OCI-LY3 (cell line): ENCODE data around the gene STK32B.

Experiments used
- H2AFZ ChIP-seq: fragments of 200-600, 300-600 bp; shearing (Covaris generic); 2 replicates; pipeline ENCODE4 v1.6.0; 2014; ENCODE audit warnings: antibody characterized with exemption, low read depth, low read length
- H3K27ac ChIP-seq: fragments of 200-600, 300-600 bp; sonication (generic); 2 replicates; pipeline ENCODE4 v1.5.1; 2014; ENCODE audit warnings: mild to moderate bottlenecking, low read length, moderate library complexity, mixed read lengths
- H3K27me3 ChIP-seq: fragments of 200-600, 300-600 bp; sonication (generic); 2 replicates; pipeline ENCODE4 v1.6.1; 2014; ENCODE audit warnings: low read depth, low read length, mixed read lengths
- H3K36me3 ChIP-seq: fragments of 200-600, 300-600 bp; sonication (generic); replicated peaks from 2 replicates; pipeline ENCODE3; 2014; ENCODE audit warnings: low read depth, low read length, mixed read lengths
- H3K4me1 ChIP-seq: fragments of 300-600, 200-600 bp; sonication (generic); 2 replicates; pipeline ENCODE4 v1.6.1; 2014; ENCODE audit warnings: low read length, mixed read lengths
- H3K4me2 ChIP-seq: fragments of 200-600, 300-600 bp; sonication (generic); 2 replicates; pipeline ENCODE4 v1.6.1; 2014; ENCODE audit warnings: low read length, mixed read lengths
- H3K4me3 ChIP-seq: fragments of 300-600, 200-600 bp; sonication (generic); 2 replicates; pipeline ENCODE4 v1.5.1; 2014; ENCODE audit warnings: antibody characterized with exemption, mild to moderate bottlenecking, low read length, moderate library complexity
- H3K79me2 ChIP-seq: fragments of 300-600, 200-600 bp; shearing (Covaris generic); 2 replicates; pipeline ENCODE4 v1.6.1; 2014; ENCODE audit warnings: mild to moderate bottlenecking, low read length, mixed read lengths
- H3K9ac ChIP-seq: fragments of 300-600, 200-600 bp; shearing (Covaris generic); 2 replicates; pipeline ENCODE4 v1.6.0; 2014; ENCODE audit warnings: mild to moderate bottlenecking, low read length, moderate library complexity
- H3K9me3 ChIP-seq: fragments of 200-600, 300-600 bp; shearing (Covaris generic); 2 replicates; pipeline ENCODE4 v1.6.1; 2014; ENCODE audit warnings: low read length, mixed read lengths; ENCODE audit not compliant: insufficient read depth
- H4K20me1 ChIP-seq: fragments of 200-600, 300-600 bp; sonication (generic); 2 replicates; pipeline ENCODE4 v1.6.1; 2016; ENCODE audit warnings: low read length, mixed read lengths; ENCODE audit not compliant: insufficient read depth
- EZH2phosphoT487 ChIP-seq: fragments of 200-600 bp; shearing (Covaris generic); IDR thresholded peaks from 2 replicates; pipeline ENCODE4 v1.6.1; 2018; ENCODE audit warnings: antibody characterized with exemption, mixed run types, low read depth
- TF ChIP-seq, protein P1 (sequence below): fragments of 200-600, 300-600 bp; sonication (generic); IDR thresholded peaks from 2 replicates; pipeline ENCODE4 v1.5.1; 2014; ENCODE audit warnings: antibody characterized with exemption, low read length, low read depth

Gene STK32B

DNA sequence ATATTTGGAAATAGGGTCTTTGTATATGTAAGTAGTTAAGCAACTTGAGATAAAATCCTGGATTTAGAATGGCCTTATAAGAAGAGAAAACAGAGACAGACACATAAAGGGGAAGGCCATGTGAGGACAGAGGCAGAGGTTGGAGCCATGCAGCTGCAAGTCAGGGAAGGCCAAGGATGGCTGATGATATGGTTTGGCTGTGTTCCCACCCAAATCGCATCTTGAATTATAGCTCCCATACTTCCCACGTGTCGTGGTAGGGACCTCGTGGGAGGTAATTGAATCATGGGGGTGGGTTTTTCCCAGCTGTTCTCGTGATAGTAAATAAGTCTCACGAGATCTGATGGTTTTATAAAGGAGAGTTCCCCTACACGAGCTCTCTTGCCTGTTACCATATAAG is 76.3 kb downstream of the STK32B start:
- H3K27me3 ChIP-seq: no peaks in the 10 kb centered on the region
- H3K79me2 ChIP-seq: no peaks in the 10 kb centered on the region
- no peaks in the 10 kb centered on the region for H4K20me1 ChIP-seq
- H3K27ac ChIP-seq: no peak overlapping the region
- no peaks in the 10 kb centered on the region for H3K9me3 ChIP-seq
- H3K4me1 ChIP-seq: no peaks in the 10 kb centered on the region
- H2AFZ ChIP-seq: no peak overlapping the region
- TF ChIP-seq EZH2phosphoT487: no peak
- TF ChIP-seq, protein P1, sequence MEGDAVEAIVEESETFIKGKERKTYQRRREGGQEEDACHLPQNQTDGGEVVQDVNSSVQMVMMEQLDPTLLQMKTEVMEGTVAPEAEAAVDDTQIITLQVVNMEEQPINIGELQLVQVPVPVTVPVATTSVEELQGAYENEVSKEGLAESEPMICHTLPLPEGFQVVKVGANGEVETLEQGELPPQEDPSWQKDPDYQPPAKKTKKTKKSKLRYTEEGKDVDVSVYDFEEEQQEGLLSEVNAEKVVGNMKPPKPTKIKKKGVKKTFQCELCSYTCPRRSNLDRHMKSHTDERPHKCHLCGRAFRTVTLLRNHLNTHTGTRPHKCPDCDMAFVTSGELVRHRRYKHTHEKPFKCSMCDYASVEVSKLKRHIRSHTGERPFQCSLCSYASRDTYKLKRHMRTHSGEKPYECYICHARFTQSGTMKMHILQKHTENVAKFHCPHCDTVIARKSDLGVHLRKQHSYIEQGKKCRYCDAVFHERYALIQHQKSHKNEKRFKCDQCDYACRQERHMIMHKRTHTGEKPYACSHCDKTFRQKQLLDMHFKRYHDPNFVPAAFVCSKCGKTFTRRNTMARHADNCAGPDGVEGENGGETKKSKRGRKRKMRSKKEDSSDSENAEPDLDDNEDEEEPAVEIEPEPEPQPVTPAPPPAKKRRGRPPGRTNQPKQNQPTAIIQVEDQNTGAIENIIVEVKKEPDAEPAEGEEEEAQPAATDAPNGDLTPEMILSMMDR: no peak
- no peak overlapping the region for H3K9ac ChIP-seq
- H3K4me2 ChIP-seq: no peak overlapping the region
- H3K4me3 ChIP-seq: no peak overlapping the region
- no peaks in the 10 kb centered on the region for H3K36me3 ChIP-seq

DNA sequence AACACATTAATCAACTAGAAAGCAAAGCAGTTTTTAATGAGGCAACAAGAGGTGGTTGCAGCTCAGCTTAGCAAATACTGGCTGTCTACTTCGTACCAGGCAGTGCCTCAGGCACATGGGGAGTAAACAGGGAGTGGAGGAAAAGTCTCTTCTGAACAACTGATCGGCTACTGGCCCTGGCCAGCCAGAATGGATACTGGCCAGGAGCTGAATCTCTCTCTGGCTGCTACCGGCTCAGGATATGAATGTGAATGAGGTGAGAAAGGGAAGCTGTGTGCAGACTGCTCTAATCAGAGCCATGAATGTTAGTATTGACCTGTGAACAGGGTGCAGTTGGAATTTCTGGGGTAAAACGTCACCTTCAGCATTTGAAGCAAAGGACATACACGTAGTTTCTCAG is 77.3 kb downstream of the STK32B start:
- Histone ChIP-seq H2AFZ (no peak overlapping the region), H3K9ac (no peak overlapping the region), H3K27ac (no peak overlapping the region), H3K27me3 (no peaks in the 10 kb centered on the region), H3K9me3 (no peaks in the 10 kb centered on the region), H4K20me1 (no peaks in the 10 kb centered on the region), H3K36me3 (no peaks in the 10 kb centered on the region), H3K4me1 (no peaks in the 10 kb centered on the region), H3K4me3 (no peak overlapping the region), H3K79me2 (no peaks in the 10 kb centered on the region), H3K4me2 (no peak overlapping the region)
- TF ChIP-seq, protein P1: no peak
- no peak for TF ChIP-seq EZH2phosphoT487

DNA sequence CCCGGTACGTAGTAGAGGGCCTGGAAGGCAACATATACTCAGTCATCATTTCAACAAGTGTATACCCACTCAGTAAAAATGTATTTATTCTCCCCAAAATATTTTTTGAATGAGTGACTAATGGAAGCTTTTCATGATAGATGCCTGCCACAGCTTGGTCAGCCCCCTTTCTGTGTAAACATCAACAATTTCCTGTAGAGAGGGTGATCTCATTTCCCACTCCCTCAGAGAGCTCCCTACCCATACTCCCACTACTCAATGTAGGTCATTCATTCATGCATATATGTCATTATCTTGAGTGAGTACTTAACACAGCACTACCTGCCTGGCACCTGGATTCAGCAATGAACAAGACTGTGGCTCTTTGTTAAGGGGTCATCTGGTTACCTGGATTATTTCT is 81.9 kb downstream of the STK32B start:
- peaks cover 5% of the 10 kb centered on the region for H3K27me3 ChIP-seq
- TF ChIP-seq EZH2phosphoT487: no peak
- TF ChIP-seq, protein P1: no peak
- H3K79me2 ChIP-seq: no peaks in the 10 kb centered on the region
- no peaks in the 10 kb centered on the region for H3K4me1 ChIP-seq
- H3K9me3 ChIP-seq: no peaks in the 10 kb centered on the region
- H3K4me3 ChIP-seq: no peak overlapping the region
- H3K9ac ChIP-seq: no peak overlapping the region
- no peak overlapping the region for H2AFZ ChIP-seq
- no peaks in the 10 kb centered on the region for H3K36me3 ChIP-seq
- no peaks in the 10 kb centered on the region for H4K20me1 ChIP-seq
- H3K4me2 ChIP-seq: no peak overlapping the region
- H3K27ac ChIP-seq: no peak overlapping the region

DNA sequence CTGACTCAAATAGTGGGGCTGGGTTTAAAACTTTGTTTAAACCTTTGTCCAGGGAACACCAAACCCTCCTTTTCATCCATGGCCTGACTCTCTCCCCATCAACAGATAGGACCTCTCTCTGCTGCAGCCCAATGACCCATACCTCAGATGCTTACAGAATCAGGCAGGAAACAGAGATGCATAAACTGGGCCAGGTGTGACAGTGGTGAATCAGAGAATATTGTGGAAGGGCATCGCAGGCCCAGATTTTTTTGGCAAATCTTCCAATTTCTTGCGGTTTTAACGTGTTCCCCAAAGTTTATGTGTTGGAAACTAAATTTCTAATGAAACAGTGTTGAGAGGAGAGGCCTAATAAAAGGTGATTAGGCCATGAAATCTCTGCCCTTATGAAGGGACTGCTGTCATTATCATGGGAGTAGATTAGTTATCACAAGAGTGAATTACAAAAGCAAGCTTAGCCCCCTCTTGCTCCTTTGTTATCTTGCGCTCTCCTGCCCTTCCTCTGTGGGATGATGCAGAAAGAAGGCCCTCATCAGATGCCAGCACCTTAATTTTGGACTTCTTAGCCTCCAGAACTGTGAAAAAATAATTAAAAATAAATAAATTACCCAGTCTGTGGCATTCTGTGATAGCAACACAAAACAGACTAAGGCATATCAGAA is 82.8 kb downstream of the STK32B start:
- no peaks in the 10 kb centered on the region for H3K9me3 ChIP-seq
- no peak overlapping the region for H3K9ac ChIP-seq
- H3K79me2 ChIP-seq: no peaks in the 10 kb centered on the region
- no peaks in the 10 kb centered on the region for H4K20me1 ChIP-seq
- no peaks in the 10 kb centered on the region for H3K36me3 ChIP-seq
- TF ChIP-seq EZH2phosphoT487: no peak
- TF ChIP-seq, protein P1: no peak
- H2AFZ ChIP-seq: no peak overlapping the region
- no peak overlapping the region for H3K27ac ChIP-seq
- H3K27me3 ChIP-seq: peaks cover 5% of the 10 kb centered on the region
- no peak overlapping the region for H3K4me3 ChIP-seq
- H3K4me2 ChIP-seq: no peak overlapping the region
- H3K4me1 ChIP-seq: no peaks in the 10 kb centered on the region
